ENCODE results near the gene ITPA. TPM values are rescaled to one million over a fixed set of nuclear protein-coding genes. Genes with fewer than 3 reads are reported as not detected.

The ITPA gene
- total and polyA plus RNA-seq, 2 of the 13 experiments (the other 11 are each of a cell fraction or from before 2014, with no cell fraction given) = 60.1 to 103 TPM

DNA sequence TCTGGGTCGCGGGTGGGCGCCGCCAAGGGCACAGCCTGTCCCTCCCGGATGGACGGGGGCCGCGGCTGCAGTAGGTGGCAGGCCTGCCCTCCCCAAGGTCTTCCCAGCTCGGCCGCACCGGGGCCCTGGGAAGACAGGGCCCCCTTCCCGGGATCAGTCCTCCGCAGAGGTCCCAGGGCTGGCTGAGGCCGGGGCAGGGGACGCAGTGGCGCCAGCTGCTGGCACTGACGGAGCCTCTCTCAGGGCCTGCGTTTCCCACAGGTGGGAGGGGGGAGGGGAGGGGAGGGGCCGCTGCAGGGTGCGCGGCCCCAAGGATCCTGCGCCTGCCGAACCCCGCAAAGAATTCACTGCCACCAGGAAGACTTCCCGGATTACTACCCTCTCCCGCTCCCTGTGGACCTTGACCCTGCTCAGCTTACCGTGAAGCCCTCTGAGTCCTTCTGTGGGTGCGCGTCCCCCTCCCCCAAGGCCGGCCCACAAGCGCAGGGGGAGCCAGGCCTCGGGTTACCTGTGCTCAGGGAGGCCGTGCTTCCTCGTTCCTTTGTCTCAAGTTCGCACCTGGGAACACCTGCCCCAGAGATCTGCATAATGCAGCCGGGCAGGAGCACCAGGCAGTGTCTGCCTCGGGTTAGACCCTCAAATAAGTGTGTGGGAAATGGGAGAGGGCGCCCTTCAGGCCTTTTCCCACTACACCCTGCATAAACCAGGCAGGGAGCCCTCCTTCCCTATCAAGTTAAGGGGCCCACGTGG lies 41.0 kb upstream of the ITPA start (continued):
- no peak for TF ChIP-seq CEBPZ (IDR thresholded peaks at IDR 0.05; ENCODE audit: low read length)
- TF ChIP-seq ZNF737 (CRISPR knock-in tag; IDR thresholded peaks at IDR 0.05; ENCODE audit: borderline replicate concordance) = no peak
- TF ChIP-seq ZSCAN31 (CRISPR knock-in tag; IDR thresholded peaks at IDR 0.05; ENCODE audit: low read depth) = peak; percentile 83; the same call in 1 of the 2 replicates
- peak; percentile 27; the same call in 1 of the 2 replicates for TF ChIP-seq ZNF230 (CRISPR knock-in tag; IDR thresholded peaks at IDR 0.05)
- peak; percentile 29; the same call in 1 of the 2 replicates for TF ChIP-seq ETS1 (CRISPR knock-in tag; IDR thresholded peaks at IDR 0.05)
- 0 out of 2 replicates have a peak, but pooled peaks have one; percentile 60 for TF ChIP-seq ZNF790 (CRISPR knock-in tag; IDR thresholded peaks at IDR 0.05; ENCODE audit: borderline replicate concordance)
- TF ChIP-seq, protein P1, sequence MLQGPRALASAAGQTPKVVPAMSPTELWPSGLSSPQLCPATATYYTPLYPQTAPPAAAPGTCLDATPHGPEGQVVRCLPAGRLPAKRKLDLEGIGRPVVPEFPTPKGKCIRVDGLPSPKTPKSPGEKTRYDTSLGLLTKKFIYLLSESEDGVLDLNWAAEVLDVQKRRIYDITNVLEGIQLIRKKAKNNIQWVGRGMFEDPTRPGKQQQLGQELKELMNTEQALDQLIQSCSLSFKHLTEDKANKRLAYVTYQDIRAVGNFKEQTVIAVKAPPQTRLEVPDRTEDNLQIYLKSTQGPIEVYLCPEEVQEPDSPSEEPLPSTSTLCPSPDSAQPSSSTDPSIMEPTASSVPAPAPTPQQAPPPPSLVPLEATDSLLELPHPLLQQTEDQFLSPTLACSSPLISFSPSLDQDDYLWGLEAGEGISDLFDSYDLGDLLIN (CRISPR knock-in tag; IDR thresholded peaks at IDR 0.05; ENCODE audit: borderline replicate concordance) = no peak
- TF ChIP-seq ZNF703 (CRISPR knock-in tag; IDR thresholded peaks at IDR 0.05; ENCODE audit: borderline replicate concordance) = no peak; the same call in 1 of the 2 replicates
- peak; percentile 68; the same call in 1 of the 2 replicates for TF ChIP-seq ZNF607 (CRISPR knock-in tag; IDR thresholded peaks at IDR 0.05; ENCODE audit: borderline replicate concordance)
- TF ChIP-seq KMT2A (CRISPR knock-in tag; IDR thresholded peaks at IDR 0.05) = peak; percentile 65; the same call in 1 of the 2 replicates
- TF ChIP-seq THYN1 (CRISPR knock-in tag; IDR thresholded peaks at IDR 0.05; ENCODE audit: borderline replicate concordance, low read depth) = no peak
- TF ChIP-seq NFE2L2 (IDR thresholded peaks at IDR 0.05; ENCODE audit: low read length) = no peak
- no peak; the same call in 1 of the 2 replicates for TF ChIP-seq ZNF253 (CRISPR knock-in tag; IDR thresholded peaks at IDR 0.05; ENCODE audit: borderline replicate concordance)
- TF ChIP-seq ZMYM3 (CRISPR knock-in tag; IDR thresholded peaks at IDR 0.05) = peak; percentile 99
- peak; percentile 59; the same call in 1 of the 2 replicates for TF ChIP-seq ZNF12 (CRISPR knock-in tag; IDR thresholded peaks at IDR 0.05)
- peak; percentile 95 for TF ChIP-seq HDAC1 (CRISPR knock-in tag; IDR thresholded peaks at IDR 0.05)
- no peak; the same call in 1 of the 2 replicates for TF ChIP-seq HINFP (CRISPR knock-in tag; IDR thresholded peaks at IDR 0.05; ENCODE audit: low read depth)
- TF ChIP-seq RXRA (CRISPR knock-in tag; IDR thresholded peaks at IDR 0.05) = peak; percentile 81
- no peak for TF ChIP-seq ZNF256 (CRISPR knock-in tag; conservative IDR thresholded peaks at IDR 0.05)
- TF ChIP-seq FIP1L1 (IDR thresholded peaks at IDR 0.05; ENCODE audit: borderline replicate concordance, insufficient read depth, low read depth, low read length) = 0 out of 2 replicates have a peak, but pooled peaks have one; percentile 56
- TF ChIP-seq RARG (CRISPR knock-in tag; IDR thresholded peaks at IDR 0.05; ENCODE audit: low read depth) = no peak
- no peak for TF ChIP-seq ONECUT2 (CRISPR knock-in tag; IDR thresholded peaks at IDR 0.05)

Measured in HepG2 (cell line).